ENCODE measurements around the gene GPSM1.

The GPSM1 gene

GRCh38 chr9:136379891-136380290 is 52.6 kb downstream of the GPSM1 start:
- no peak for DNase-seq

GRCh38 chr9:136380381-136380780 is 53.0 kb downstream of the GPSM1 start:
- no peak for DNase-seq

GRCh38 chr9:136381311-136381710 is 54.0 kb downstream of the GPSM1 start:
- no peak for DNase-seq

- DNase-seq: no peak
These were observed 54.7 kb downstream of the GPSM1 start for GRCh38 chr9:136381966-136382513.

- no peak for DNase-seq
These were observed 56.1 kb downstream of the GPSM1 start for GRCh38 chr9:136383436-136383835.

- no peak for DNase-seq
These were observed 57.7 kb downstream of the GPSM1 start for GRCh38 chr9:136385015-136385414.

GRCh38 chr9:136386018-136386417 is 58.7 kb downstream of the GPSM1 start:
- no peak for DNase-seq

GRCh38 chr9:136387217-136387616 is 59.9 kb downstream of the GPSM1 start:
- DNase-seq: no peak

GRCh38 chr9:136389396-136389795 is 62.1 kb downstream of the GPSM1 start:
- DNase-seq: no peak

GRCh38 chr9:136391737-136392537 is 64.6 kb downstream of the GPSM1 start:
- no peak for DNase-seq

- DNase-seq: no peak
These were observed 65.5 kb downstream of the GPSM1 start for GRCh38 chr9:136392538-136393449.

GRCh38 chr9:136393531-136393930 is 66.2 kb downstream of the GPSM1 start:
- DNase-seq: no peak

- DNase-seq: no peak
These were observed 67.1 kb downstream of the GPSM1 start for GRCh38 chr9:136394312-136395019.

- DNase-seq: no peak
These were observed 67.6 kb downstream of the GPSM1 start for GRCh38 chr9:136395020-136395340.

GRCh38 chr9:136395345-136396218 is 68.2 kb downstream of the GPSM1 start:
- no peak for DNase-seq

GRCh38 chr9:136396219-136396515 is 68.8 kb downstream of the GPSM1 start:
- DNase-seq: no peak

- no peak for DNase-seq
These were observed 70.3 kb downstream of the GPSM1 start for GRCh38 chr9:136397643-136398042.

- no peak for DNase-seq
These were observed 70.9 kb downstream of the GPSM1 start for GRCh38 chr9:136398286-136398685.

- no peak for DNase-seq
These were observed 72.1 kb downstream of the GPSM1 start for GRCh38 chr9:136399176-136400037.

- no peak for DNase-seq
These were observed 72.9 kb downstream of the GPSM1 start, which contains the start of gene SNAPC4 for GRCh38 chr9:136400038-136400834. TSS of gene SNAPC4 (minus strand) at chr9:136400170. CDS start at chr9:136398428, 1,742 bp downstream.
